Measurements from ENCODE around the gene IDI2.

- TF ChIP-seq CTCF (IDR thresholded peaks at IDR 0.05) (no peak), POLR2A (IDR thresholded peaks at IDR 0.05) (no peak)
Measured at GRCh38 chr10:1063232-1063865, 37.7 kb upstream of the IDI2 start.
